ENCODE data around the gene FXYD5.
"Not testable (repeated sequence)": the region's sequence is repeated elsewhere in the genome, so short reads cannot be mapped to it uniquely, and the experiment has no call there.

FXYD5 gene

GRCh38 chr19:35119578-35120155, 34.9 kb upstream of the FXYD5 start:
- no peak for DNase-seq (ENCODE audit: low read depth in 2 of 2)

GRCh38 chr19:35120492-35120891, 34.0 kb upstream of the FXYD5 start:
- no peak for DNase-seq (ENCODE audit: low read depth in 2 of 2)

GRCh38 chr19:35120898-35121297, 33.6 kb upstream of the FXYD5 start:
- DNase-seq (ENCODE audit: low read depth in 2 of 2): no peak

- no peak for DNase-seq (ENCODE audit: low read depth in 2 of 2)
Measured at GRCh38 chr19:35122687-35123551, 31.6 kb upstream of the FXYD5 start.

- DNase-seq (ENCODE audit: low read depth in 2 of 2): no peak
Measured at GRCh38 chr19:35123573-35123972, 31.0 kb upstream of the FXYD5 start.

GRCh38 chr19:35124098-35125060, 30.2 kb upstream of the FXYD5 start:
- DNase-seq (ENCODE audit: low read depth in 2 of 2): peak; percentile 79 to 83

- DNase-seq (ENCODE audit: low read depth in 2 of 2): no peak
Measured at GRCh38 chr19:35125270-35125717, 29.2 kb upstream of the FXYD5 start.

- no peak for DNase-seq (ENCODE audit: low read depth in 2 of 2)
Measured at GRCh38 chr19:35125749-35126623, 28.5 kb upstream of the FXYD5 start.

GRCh38 chr19:35126624-35126959, 27.9 kb upstream of the FXYD5 start:
- no peak for DNase-seq (ENCODE audit: low read depth in 2 of 2)

- DNase-seq (ENCODE audit: low read depth in 2 of 2): no peak
Measured at GRCh38 chr19:35127871-35128270, 26.7 kb upstream of the FXYD5 start.

GRCh38 chr19:35128398-35129057, 26.0 kb upstream of the FXYD5 start:
- DNase-seq (ENCODE audit: low read depth in 2 of 2): no peak

- DNase-seq (ENCODE audit: low read depth in 2 of 2): not testable (repeated sequence)
Measured at GRCh38 chr19:35129724-35130274, 24.7 kb upstream of the FXYD5 start.

- DNase-seq (ENCODE audit: low read depth in 2 of 2): no peak
Measured at GRCh38 chr19:35130761-35131720, 23.5 kb upstream of the FXYD5 start.

- no peak for DNase-seq (ENCODE audit: low read depth in 2 of 2)
Measured at GRCh38 chr19:35132254-35132653, 22.3 kb upstream of the FXYD5 start.

GRCh38 chr19:35133826-35134225, 20.7 kb upstream of the FXYD5 start:
- DNase-seq (ENCODE audit: low read depth in 2 of 2): no peak

GRCh38 chr19:35134601-35135242, 19.8 kb upstream of the FXYD5 start, which contains the start of gene LGI4:
Gene LGI4, minus strand, starts transcription at chr19:35135059. Its CDS starts 379 bp downstream, at chr19:35134680.
- DNase-seq (ENCODE audit: low read depth in 2 of 2): no peak

- DNase-seq (ENCODE audit: low read depth in 2 of 2): peak; percentile 52 to 58
Measured at GRCh38 chr19:35135389-35135909, 19.1 kb upstream of the FXYD5 start.

- DNase-seq (ENCODE audit: low read depth in 2 of 2): no peak
Measured at GRCh38 chr19:35136231-35136630, 18.3 kb upstream of the FXYD5 start.

All from stimulated activated CD4-positive, alpha-beta T cell treated with anti-CD3 and anti-CD28 coated beads, Interleukin-1b, Interleukin-23, amount 100 ng/mL, for 4 hours (primary cell).